GM23248 (cell line): Measurements from ENCODE around the gene PLCB1. TPM values are rescaled to one million over a fixed set of nuclear protein-coding genes. Genes with fewer than 3 reads are reported as not detected.
A peak's percentile ranks its signal among the peaks of the same experiment; 100 is the strongest.

ENCODE experiments used
- DNase-seq: peaks from one replicate; pipeline ENCODE4 v3.0.0-alpha.2; 2015
- H2AFZ ChIP-seq: fragments of 200-600 bp; sonication (generic); 2 replicates; pipeline ENCODE4 v1.6.1; 2016; ENCODE audit warnings: antibody characterized with exemption
- H3F3A ChIP-seq: fragments of 200-600 bp; sonication (generic); 2 replicates; pipeline ENCODE4 v1.6.1; 2016; ENCODE audit warnings: mild to moderate bottlenecking, antibody characterized with exemption, mixed run types; ENCODE audit not compliant: insufficient read depth
- H3K27ac ChIP-seq: fragments of 200-600 bp; sonication (generic); 2 replicates; pipeline ENCODE4 v1.5.1; 2016; ENCODE audit warnings: mild to moderate bottlenecking
- H3K27me3 ChIP-seq: fragments of 200-600 bp; sonication (generic); replicated peaks from 2 replicates; pipeline ENCODE4 v1.6.1; 2016; ENCODE audit warnings: mild to moderate bottlenecking; ENCODE audit not compliant: insufficient read depth
- H3K36me3 ChIP-seq: fragments of 200-600 bp; sonication (generic); 2 replicates; pipeline ENCODE4 v1.6.1; 2016; ENCODE audit warnings: low read depth, mild to moderate bottlenecking
- H3K4me1 ChIP-seq: fragments of 200-600 bp; sonication (generic); 2 replicates; pipeline ENCODE4 v1.6.1; 2016; ENCODE audit warnings: mild to moderate bottlenecking; ENCODE audit not compliant: insufficient read depth
- H3K4me2 ChIP-seq: fragments of 200-600 bp; sonication (generic); one replicate; pipeline ENCODE4 v1.6.1; 2016; ENCODE audit warnings: mild to moderate bottlenecking; ENCODE audit not compliant: unreplicated experiment
- H3K4me3 ChIP-seq: fragments of 200-600 bp; sonication (generic); 2 replicates; pipeline ENCODE4 v1.5.1; 2016; ENCODE audit warnings: mild to moderate bottlenecking
- H3K79me2 ChIP-seq: fragments of 200-600 bp; sonication (generic); 2 replicates; pipeline ENCODE4 v1.6.1; 2016; ENCODE audit warnings: mild to moderate bottlenecking; ENCODE audit not compliant: insufficient read depth
- H3K9ac ChIP-seq: fragments of 200-600 bp; sonication (generic); 2 replicates; pipeline ENCODE4 v1.6.1; 2016; ENCODE audit warnings: mild to moderate bottlenecking
- H3K9me2 ChIP-seq: fragments of 200-600 bp; sonication (generic); 2 replicates; pipeline ENCODE4 v1.6.1; 2016; ENCODE audit warnings: mixed run types, mild to moderate bottlenecking, moderate library complexity; ENCODE audit not compliant: insufficient read depth
- H3K9me3 ChIP-seq: fragments of 200-600 bp; sonication (generic); one replicate; pipeline ENCODE4 v1.6.1; 2017; ENCODE audit warnings: low read depth
- H4K20me1 ChIP-seq: fragments of 200-600 bp; sonication (generic); 2 replicates; pipeline ENCODE4 v1.6.0; 2016; ENCODE audit not compliant: insufficient read depth
- EZH2 ChIP-seq: fragments of 200-600 bp; sonication (generic); IDR thresholded peaks from 2 replicates; pipeline ENCODE4 v1.6.1; 2018; ENCODE audit warnings: antibody characterized with exemption, mild to moderate bottlenecking; ENCODE audit not compliant: insufficient read depth, poor library complexity, severe bottlenecking
- EZH2phosphoT487 ChIP-seq: fragments of 200-600 bp; sonication (generic); IDR thresholded peaks from 2 replicates; pipeline ENCODE4 v1.6.1; 2018; ENCODE audit warnings: antibody characterized with exemption, moderate library complexity, mild to moderate bottlenecking, low read depth; ENCODE audit not compliant: insufficient read depth
- WGBS, 2 experiments: methylation state at CpG; one replicate each; pipeline ENCODE4 v1.1.6; 2015 to 2017; ENCODE audit warnings: low lambda C conversion rate in 2 of 2, low coverage in 1 of 2; ENCODE audit errors: missing lambda C conversion rate in 2 of 2; 5-methylcytosine and 5-hydroxymethylcytosine counted together
- in situ Hi-C: fragments of 300-500 bp; cut with MboI; formaldehyde crosslinking; loops from 2 replicates; pipeline ENCODE4 v1.15.0; 2020
- polyA plus RNA-seq: library from polyadenylated mRNA; unstranded; fragments of >200 nt; fragmentation: Nextera tagmentation; extraction: Ambion mirVana; gene quantifications from 2 replicates; pipeline ENCODE4 v1.2.1, GENCODE V29; 2016
- total RNA-seq: library from RNA; depleted of rRNA; stranded (reverse); fragments of >200 nt; shearing (Covaris generic); gene quantifications from 2 replicates; pipeline ENCODE4 v1.2.3, GENCODE V29; 2014

The PLCB1 gene
- total and polyA plus RNA-seq, 2 experiments from 2014 or later, result 3.7 to 12.8 TPM

GRCh38 chr20:8143474-8143873 is 11.4 kb downstream of the PLCB1 start:
- Histone ChIP-seq H3K4me3 (no peak overlapping the region), H3K4me1 (peaks cover 5% of the 10 kb centered on the region), H3K27ac (no peak overlapping the region), H3K9me2 (no peaks in the 10 kb centered on the region), H3K27me3 (no peaks in the 10 kb centered on the region), H3K36me3 (no peaks in the 10 kb centered on the region), H3F3A (peaks cover 16% of the 10 kb centered on the region), H3K79me2 (no peaks in the 10 kb centered on the region), H4K20me1 (no peaks in the 10 kb centered on the region), H3K9ac (no peak overlapping the region), H3K9me3 (no peaks in the 10 kb centered on the region), H3K4me2 (no peak overlapping the region), H2AFZ (no peak overlapping the region)
- DNase-seq, result no peak
- WGBS, 2 experiments, result 94 to 96% methylated on average over 3 of the region's 3 CpGs
- TF ChIP-seq EZH2phosphoT487 (no peak), EZH2 (no peak)
- in situ Hi-C loops, result no loop called here

GRCh38 chr20:8144282-8145245 is 12.5 kb downstream of the PLCB1 start:
- H3F3A ChIP-seq, result peaks cover 16% of the 10 kb centered on the region
- no peaks in the 10 kb centered on the region for H3K9me2 ChIP-seq
- peak; percentile 65 for DNase-seq
- no peaks in the 10 kb centered on the region for H4K20me1 ChIP-seq
- H3K4me1 ChIP-seq, result peaks cover 14% of the 10 kb centered on the region
- no peaks in the 10 kb centered on the region for H3K9me3 ChIP-seq
- H3K27me3 ChIP-seq, result no peaks in the 10 kb centered on the region
- H3K36me3 ChIP-seq, result no peaks in the 10 kb centered on the region
- H3K4me3 ChIP-seq, result no peak overlapping the region
- in situ Hi-C loops, result no loop called here
- H3K9ac ChIP-seq, result no peak overlapping the region
- peak overlapping the region; percentile 6 for H3K4me2 ChIP-seq
- H2AFZ ChIP-seq, result no peak overlapping the region
- no peaks in the 10 kb centered on the region for H3K79me2 ChIP-seq
- WGBS, 2 experiments, result 74 to 77% methylated on average over 13 of the region's 13 CpGs
- 0 out of 2 replicates have a peak, but pooled peaks have one; percentile 27 for TF ChIP-seq EZH2phosphoT487
- no peak for TF ChIP-seq EZH2
- peak overlapping the region; percentile 22; the same call in 1 of the 2 replicates for H3K27ac ChIP-seq

- Histone ChIP-seq H3K27me3 (no peaks in the 10 kb centered on the region), H3K4me1 (peaks cover 20% of the 10 kb centered on the region), H3K9me2 (no peaks in the 10 kb centered on the region), H2AFZ (no peak overlapping the region), H3K9me3 (no peaks in the 10 kb centered on the region), H3K79me2 (no peaks in the 10 kb centered on the region), H3K4me2 (no peak overlapping the region), H3K36me3 (no peaks in the 10 kb centered on the region), H3K9ac (no peak overlapping the region), H3K4me3 (no peak overlapping the region), H3F3A (peaks cover 21% of the 10 kb centered on the region), H3K27ac (peak overlapping the region; percentile 22; the same call in 1 of the 2 replicates), H4K20me1 (no peaks in the 10 kb centered on the region)
- in situ Hi-C loops, result no loop called here
- WGBS, 2 experiments, result 95 to 96% methylated on average over 8 of the region's 8 CpGs
- TF ChIP-seq EZH2 (no peak), EZH2phosphoT487 (no peak)
- no peak for DNase-seq
Measured at GRCh38 chr20:8145246-8146168, 13.4 kb downstream of the PLCB1 start.

GRCh38 chr20:8147476-8147875 is 15.4 kb downstream of the PLCB1 start:
- in situ Hi-C loops, result no loop called here
- Histone ChIP-seq H3K79me2 (no peaks in the 10 kb centered on the region), H3K27me3 (no peaks in the 10 kb centered on the region), H3K4me2 (no peak overlapping the region), H3K4me1 (peaks cover 40% of the 10 kb centered on the region), H4K20me1 (no peaks in the 10 kb centered on the region), H3K9ac (no peak overlapping the region), H3K27ac (no peak overlapping the region), H3K4me3 (no peak overlapping the region), H3F3A (peaks cover 41% of the 10 kb centered on the region), H3K9me2 (no peaks in the 10 kb centered on the region), H3K36me3 (no peaks in the 10 kb centered on the region), H3K9me3 (no peaks in the 10 kb centered on the region), H2AFZ (no peak overlapping the region)
- 96 to 99% methylated on average over 3 of the region's 3 CpGs for WGBS, 2 experiments
- DNase-seq, result no peak
- TF ChIP-seq EZH2 (no peak), EZH2phosphoT487 (no peak)
